Nucleus accumbens (tissue), 56 donors: ENCODE measurements around the gene LTB4R2.

Experiments used
- DNase-seq, 56 donors: peaks; one replicate each; lab custom pipeline; 2025; lab: John Stamatoyannopoulos, UW

Gene LTB4R2

DNA sequence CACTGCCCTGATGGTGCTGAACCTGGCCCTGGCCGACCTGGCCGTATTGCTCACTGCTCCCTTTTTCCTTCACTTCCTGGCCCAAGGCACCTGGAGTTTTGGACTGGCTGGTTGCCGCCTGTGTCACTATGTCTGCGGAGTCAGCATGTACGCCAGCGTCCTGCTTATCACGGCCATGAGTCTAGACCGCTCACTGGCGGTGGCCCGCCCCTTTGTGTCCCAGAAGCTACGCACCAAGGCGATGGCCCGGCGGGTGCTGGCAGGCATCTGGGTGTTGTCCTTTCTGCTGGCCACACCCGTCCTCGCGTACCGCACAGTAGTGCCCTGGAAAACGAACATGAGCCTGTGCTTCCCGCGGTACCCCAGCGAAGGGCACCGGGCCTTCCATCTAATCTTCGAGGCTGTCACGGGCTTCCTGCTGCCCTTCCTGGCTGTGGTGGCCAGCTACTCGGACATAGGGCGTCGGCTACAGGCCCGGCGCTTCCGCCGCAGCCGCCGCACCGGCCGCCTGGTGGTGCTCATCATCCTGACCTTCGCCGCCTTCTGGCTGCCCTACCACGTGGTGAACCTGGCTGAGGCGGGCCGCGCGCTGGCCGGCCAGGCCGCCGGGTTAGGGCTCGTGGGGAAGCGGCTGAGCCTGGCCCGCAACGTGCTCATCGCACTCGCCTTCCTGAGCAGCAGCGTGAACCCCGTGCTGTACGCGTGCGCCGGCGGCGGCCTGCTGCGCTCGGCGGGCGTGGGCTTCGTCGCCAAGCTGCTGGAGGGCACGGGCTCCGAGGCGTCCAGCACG is 6.1 kb downstream of the LTB4R2 start:
- no peak for DNase-seq

GRCh38 chr14:24316597-24316950 is 6.6 kb downstream of the LTB4R2 start:
- no peak for DNase-seq

DNA sequence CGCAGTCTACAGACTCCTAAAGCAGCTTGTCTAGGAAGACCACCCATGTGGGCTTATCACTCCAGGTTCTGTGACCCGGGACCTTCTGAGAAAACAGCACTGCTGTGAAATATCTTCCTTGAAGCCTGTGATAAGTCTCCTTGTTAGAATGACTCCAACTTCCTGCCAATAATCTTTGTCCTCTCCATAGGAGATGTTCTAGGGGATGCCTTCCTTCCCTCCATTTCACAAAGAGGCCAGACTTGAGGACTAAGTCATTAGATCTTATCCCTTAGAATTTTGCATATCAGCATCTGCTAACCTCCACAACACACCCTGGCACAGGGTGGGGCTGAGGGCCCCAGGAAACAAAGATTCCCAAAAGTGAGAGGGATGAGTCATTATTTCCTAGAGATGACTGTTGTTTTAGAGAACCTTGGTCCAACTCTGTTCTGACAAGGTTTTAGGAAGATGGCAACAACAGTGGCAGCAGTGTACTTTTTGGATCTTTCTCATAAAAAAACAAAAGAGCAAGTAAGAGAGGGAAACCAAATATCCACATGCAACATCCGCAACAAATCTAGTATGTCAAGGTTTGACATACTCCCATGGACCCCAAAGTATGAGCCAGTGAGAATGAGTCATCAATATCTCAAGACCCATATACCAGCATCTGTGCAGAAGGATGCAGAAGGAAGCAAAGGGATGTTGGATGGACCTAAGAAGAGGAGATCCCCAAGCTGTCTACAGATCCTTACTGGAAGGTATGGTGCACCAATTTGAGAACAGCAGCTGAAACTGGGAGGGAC is 7.4 kb downstream of the LTB4R2 start:
- no peak for DNase-seq

- no peak for DNase-seq
Measured at GRCh38 chr14:24321212-24321975, 11.5 kb downstream of the LTB4R2 start.

- no peak for DNase-seq
Measured at GRCh38 chr14:24322672-24323071, 12.7 kb downstream of the LTB4R2 start.

DNA sequence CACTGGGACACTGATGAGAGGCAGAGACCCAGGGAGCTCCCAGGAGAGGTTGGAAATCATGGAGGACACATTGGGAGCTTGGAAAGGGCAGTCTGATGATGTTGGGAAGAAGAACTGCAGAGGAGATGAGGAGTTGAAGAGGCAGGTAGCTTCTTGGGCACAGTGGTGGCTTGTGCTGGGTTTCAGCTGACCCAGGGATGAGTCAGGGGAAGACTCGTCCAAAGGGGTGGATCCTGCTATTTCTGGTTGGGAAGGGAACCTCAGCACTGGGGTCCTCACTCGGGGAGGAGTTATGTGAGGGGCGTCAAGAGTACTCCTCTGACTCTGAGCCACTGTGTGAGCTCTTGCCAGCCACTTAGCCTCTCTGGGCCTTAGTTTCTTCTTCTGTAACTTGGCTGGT is 13.4 kb downstream of the LTB4R2 start:
- no peak for DNase-seq

GRCh38 chr14:24324024-24324423 is 14.1 kb downstream of the LTB4R2 start:
- no peak for DNase-seq

DNA sequence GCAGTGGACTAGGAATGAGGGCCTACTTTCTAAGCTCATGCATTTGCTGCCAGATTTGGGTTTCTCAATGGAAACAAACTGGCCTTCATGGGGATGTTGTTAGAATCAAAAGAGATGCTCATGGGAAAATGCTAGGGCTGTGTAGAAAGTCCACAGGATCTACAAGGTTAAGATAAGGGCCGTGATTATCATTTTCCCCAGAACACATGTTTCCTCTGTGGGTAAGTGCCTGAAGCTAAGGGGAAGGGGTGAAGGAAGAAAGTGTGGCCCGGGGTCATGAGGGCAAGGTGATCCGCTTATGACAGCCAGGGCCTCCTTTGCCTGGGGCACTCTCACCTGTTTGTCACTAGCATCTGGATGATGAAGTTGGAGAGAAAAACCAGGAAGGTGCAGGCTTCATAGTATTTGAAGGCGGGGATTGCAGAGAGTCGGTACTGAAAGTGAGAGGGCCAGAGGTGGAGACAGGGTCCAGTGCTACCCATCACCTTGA is 15.1 kb downstream of the LTB4R2 start:
- no peak for DNase-seq

DNA sequence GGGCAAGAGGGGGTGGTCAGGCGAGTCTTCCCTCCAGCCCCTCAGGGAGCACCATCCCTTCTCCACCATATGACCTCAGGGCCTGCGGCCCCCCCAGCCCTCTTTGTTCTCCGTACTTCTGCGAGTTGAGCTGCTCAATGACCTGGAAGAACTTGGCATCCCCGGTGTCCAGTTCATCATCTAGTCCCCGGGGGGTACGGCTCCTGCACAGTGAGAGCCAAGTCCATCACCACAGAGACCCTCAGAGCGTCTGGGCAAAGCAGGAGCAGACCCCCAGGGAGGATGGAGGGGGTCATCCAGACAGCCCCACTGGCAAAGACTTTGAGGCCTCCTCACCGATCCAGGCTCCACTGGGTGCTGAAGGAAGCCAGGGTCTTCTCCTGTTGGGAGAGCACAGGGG is 16.0 kb downstream of the LTB4R2 start:
- DNase-seq = no peak

DNA sequence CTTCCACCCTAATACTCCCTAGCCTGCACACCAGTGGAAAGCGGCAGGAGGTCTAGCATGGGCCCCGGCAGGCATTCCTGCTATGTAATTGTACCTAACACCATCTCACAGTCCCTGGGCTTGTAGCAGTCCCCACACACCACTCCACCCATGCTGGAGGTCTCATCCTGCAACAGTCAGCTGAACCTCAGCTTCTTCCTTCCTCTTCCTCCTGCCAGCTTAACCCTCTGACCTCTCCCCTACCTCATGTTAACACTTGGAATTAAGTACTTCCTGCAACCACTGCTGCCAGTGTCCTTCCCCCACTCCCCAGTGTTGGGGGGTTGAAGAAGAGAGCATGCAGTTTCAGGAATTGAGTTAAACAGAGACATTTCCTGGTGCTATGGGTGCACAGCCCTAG is 17.4 kb downstream of the LTB4R2 start:
- no peak for DNase-seq

DNA sequence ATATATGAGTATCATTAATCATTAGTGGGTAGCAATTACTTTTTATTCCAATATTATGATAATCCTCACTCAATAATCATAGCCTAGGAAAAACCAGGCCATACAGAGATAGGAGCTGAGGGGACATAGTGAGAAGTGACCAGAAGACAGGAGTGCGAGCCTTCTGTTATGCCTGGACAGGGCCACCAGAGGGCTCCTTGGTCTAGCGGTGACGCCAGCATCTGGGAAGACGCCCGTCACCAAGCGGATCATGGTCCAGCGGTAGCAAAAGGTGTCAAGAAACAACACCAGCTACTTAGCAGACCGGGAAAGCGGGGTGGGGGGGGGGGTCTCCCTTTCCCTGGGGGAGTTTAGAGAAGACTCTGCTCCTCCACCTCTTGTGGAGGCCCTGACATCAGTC is 18.0 kb downstream of the LTB4R2 start:
- DNase-seq = peak in 14 of 56 donors; percentile 13 to 57 (median 26)

GRCh38 chr14:24329073-24329663 is 19.2 kb downstream of the LTB4R2 start:
- DNase-seq = no peak

DNA sequence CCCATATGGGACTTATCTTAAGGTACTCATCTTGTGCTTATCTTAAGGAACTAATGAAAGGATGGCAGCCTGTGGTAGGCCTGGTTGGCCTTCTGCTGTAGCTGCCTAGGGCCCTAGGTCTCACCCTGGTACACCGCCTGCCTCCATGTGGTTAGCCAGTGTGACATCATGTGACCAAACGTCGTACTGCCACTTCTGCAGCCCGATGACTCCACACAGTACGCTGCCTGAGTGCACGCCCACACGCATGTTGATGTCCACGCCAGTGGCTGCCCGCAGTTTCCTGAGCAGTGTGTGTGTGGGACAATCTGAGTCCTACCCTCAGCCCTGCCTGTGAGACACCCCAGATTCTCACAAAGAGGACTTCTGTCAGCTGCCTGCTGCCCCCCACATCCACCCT is 19.8 kb downstream of the LTB4R2 start:
- no peak for DNase-seq

DNA sequence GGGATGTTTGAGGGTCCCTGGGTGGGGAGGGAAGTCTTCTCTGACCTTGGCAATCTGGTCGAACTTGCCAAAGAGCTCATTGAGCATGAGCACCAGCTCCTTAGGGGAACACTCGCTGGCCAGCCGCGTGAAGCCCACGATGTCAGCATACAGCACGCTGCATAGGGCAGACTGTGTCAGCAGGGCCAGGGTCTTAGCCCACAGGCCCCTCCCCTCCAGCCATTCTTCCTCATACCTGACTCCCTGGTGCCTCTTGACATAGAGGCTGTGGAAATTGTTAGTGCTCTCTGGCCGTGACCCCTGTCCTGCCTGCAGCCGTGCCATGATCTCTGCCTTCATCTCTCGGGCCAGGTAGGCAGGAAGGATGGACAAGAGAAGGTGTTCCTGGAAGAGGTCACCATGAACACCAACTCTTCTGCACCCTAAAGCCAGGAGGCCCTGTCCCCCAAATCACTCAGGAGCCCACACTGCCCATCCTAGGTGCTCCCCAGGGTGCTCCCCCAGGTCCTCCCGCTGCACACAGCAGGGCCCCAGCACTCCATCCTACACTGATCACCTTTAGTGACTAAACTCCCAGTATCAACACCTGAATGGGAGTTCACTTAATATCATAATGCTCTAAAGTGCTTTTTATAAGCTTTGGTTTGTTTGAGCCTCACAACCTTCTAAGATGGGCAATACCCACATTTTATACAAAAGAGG is 21.2 kb downstream of the LTB4R2 start:
- DNase-seq = no peak

DNA sequence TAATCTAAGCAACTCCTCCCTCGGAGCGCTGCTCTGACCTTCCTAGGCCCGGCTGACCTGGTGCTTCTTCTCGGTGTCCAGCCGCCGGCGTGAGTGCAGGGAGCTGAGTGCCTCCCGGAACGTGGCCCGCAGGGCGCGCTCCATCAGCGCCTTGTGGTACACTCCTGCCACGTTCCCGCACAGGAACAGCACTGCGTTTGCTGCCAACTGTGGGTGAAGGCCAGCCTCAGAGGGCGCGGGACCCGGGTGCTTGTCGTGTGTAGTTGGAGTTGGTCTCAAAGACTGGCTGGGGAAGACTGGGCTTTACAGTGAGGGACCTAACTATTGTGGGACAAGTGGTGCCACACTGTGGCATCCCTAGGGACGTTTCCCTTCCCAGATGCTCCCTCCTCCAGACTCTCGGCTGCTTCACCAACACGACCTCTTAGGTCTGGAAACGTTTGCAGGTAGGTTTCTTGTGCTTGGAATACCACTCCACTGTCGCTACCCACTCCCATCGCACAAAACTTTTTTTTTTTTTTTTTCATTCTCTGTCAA is 21.9 kb downstream of the LTB4R2 start:
- no peak for DNase-seq

- DNase-seq = peak in 31 of 56 donors; percentile 5 to 77 (median 33)
Measured at GRCh38 chr14:24332268-24332993, 22.5 kb downstream of the LTB4R2 start.

GRCh38 chr14:24334431-24335291 is 24.7 kb downstream of the LTB4R2 start, which contains the start of gene ADCY4:
ADCY4 (minus strand) TSS chr14:24335071; CDS start chr14:24334652, 419 bp downstream.
- DNase-seq = no peak
